Measurements from ENCODE around the gene SERPINB10.

DNA sequence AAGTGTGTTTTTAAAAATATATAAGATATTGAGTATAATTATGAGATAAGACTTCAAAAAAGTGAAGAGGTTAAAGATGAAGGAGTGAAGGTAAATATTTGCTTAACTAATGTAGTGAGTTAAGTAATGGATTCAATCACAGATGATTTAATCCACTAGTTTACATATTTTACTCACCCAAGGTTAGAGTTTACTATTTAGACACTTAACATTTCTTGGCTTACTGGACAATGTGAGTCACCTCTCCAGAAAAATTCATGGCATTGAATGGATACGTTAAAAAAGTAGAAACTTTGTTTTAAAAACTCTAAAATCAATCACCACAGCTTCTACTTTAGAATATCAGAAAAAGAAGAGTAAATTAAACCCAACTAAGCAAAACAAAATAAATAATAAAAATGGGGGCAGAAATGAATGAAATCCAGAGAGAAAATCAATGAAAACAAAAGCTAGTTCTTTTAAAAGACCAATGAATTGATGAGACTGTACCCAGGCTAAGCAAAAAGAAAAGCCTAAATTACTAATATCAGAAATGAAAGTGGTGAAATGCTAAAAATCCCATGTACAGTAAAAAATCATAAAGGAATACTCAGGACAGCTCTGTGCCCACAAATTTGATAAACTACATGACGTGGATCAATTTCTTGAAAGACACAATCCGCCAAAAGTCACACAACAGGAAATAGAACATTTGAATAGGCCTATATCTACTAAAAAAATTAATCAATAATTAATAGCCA, 39.5 kb downstream of the SERPINB10 start:
- TF ChIP-seq EZH2 (IDR thresholded peaks at IDR 0.05; ENCODE audit: low read length, unreplicated experiment) = no peak
- TF ChIP-seq, protein P1, sequence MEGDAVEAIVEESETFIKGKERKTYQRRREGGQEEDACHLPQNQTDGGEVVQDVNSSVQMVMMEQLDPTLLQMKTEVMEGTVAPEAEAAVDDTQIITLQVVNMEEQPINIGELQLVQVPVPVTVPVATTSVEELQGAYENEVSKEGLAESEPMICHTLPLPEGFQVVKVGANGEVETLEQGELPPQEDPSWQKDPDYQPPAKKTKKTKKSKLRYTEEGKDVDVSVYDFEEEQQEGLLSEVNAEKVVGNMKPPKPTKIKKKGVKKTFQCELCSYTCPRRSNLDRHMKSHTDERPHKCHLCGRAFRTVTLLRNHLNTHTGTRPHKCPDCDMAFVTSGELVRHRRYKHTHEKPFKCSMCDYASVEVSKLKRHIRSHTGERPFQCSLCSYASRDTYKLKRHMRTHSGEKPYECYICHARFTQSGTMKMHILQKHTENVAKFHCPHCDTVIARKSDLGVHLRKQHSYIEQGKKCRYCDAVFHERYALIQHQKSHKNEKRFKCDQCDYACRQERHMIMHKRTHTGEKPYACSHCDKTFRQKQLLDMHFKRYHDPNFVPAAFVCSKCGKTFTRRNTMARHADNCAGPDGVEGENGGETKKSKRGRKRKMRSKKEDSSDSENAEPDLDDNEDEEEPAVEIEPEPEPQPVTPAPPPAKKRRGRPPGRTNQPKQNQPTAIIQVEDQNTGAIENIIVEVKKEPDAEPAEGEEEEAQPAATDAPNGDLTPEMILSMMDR (conservative IDR thresholded peaks at IDR 0.05; ENCODE audit: low read depth, low read length) = no peak
- TF ChIP-seq EZH2phosphoT487 (IDR thresholded peaks at IDR 0.05; ENCODE audit: borderline replicate concordance, low read length) = no peak
